OCI-LY1 (cell line): ENCODE results near the gene TLR4.

Source experiments
- H2AFZ ChIP-seq: fragments of 200-600 bp; sonication (generic), shearing (Covaris generic); 2 replicates; pipeline ENCODE4 v1.6.0; 2014; ENCODE audit warnings: antibody characterized with exemption, mild to moderate bottlenecking, low read length
- H3F3A ChIP-seq: fragments of 200-600 bp; sonication (generic), shearing (Covaris generic); 2 replicates; pipeline ENCODE4 v1.6.0; 2014; ENCODE audit warnings: mild to moderate bottlenecking, antibody characterized with exemption, low read length, moderate library complexity; ENCODE audit not compliant: insufficient read depth
- H3K27ac ChIP-seq: fragments of 200-600 bp; sonication (generic); 2 replicates; pipeline ENCODE4 v1.5.1; 2014; ENCODE audit warnings: low read length, mixed run types, mild to moderate bottlenecking, low read depth; ENCODE audit not compliant: poor library complexity, severe bottlenecking
- H3K27me3 ChIP-seq: fragments of 200-600 bp; sonication (generic); 2 replicates; pipeline ENCODE4 v1.6.0; 2014; ENCODE audit warnings: antibody characterized with exemption, mild to moderate bottlenecking, low read length, moderate library complexity; ENCODE audit not compliant: insufficient read depth
- H3K36me3 ChIP-seq: fragments of 200-600 bp; sonication (generic); 2 replicates; pipeline ENCODE4 v1.6.1; 2014; ENCODE audit warnings: mild to moderate bottlenecking, antibody characterized with exemption, low read length, moderate library complexity, mixed read lengths; ENCODE audit not compliant: insufficient read depth
- H3K4me1 ChIP-seq: fragments of 200-600 bp; sonication (generic); 2 replicates; pipeline ENCODE4 v1.5.1; 2014; ENCODE audit warnings: mild to moderate bottlenecking, low read length, moderate library complexity; ENCODE audit not compliant: insufficient read depth, severe bottlenecking
- H3K4me2 ChIP-seq: fragments of 200-600 bp; sonication (generic), shearing (Covaris generic); 2 replicates; pipeline ENCODE4 v1.6.1; 2014; ENCODE audit warnings: low read length
- H3K4me3 ChIP-seq: fragments of 200-600 bp; sonication (generic); 2 replicates; pipeline ENCODE4 v1.5.1; 2014; ENCODE audit warnings: low read length, low read depth, mild to moderate bottlenecking, mixed read lengths; ENCODE audit not compliant: poor library complexity, severe bottlenecking
- H3K79me2 ChIP-seq: fragments of 200-600 bp; shearing (Covaris generic); 2 replicates; pipeline ENCODE4 v1.6.1; 2016; ENCODE audit warnings: mixed run types, low read length, mixed read lengths; ENCODE audit not compliant: insufficient read depth
- H3K9ac ChIP-seq: fragments of 200-600 bp; sonication (generic), shearing (Covaris generic); 2 replicates; pipeline ENCODE4 v1.6.1; 2014; ENCODE audit warnings: mild to moderate bottlenecking, low read length, mixed read lengths
- H3K9me2 ChIP-seq: fragments of 200-600 bp; sonication (generic), shearing (Covaris generic); 2 replicates; pipeline ENCODE4 v1.6.1; 2014; ENCODE audit warnings: low read depth, mild to moderate bottlenecking, low read length, mixed read lengths
- H3K9me3 ChIP-seq: fragments of 200-600 bp; shearing (Covaris generic); 2 replicates; pipeline ENCODE4 v1.6.1; 2014; ENCODE audit warnings: low read length, mixed read lengths
- H4K20me1 ChIP-seq: fragments of 200-600 bp; sonication (generic), shearing (Covaris generic); 2 replicates; pipeline ENCODE4 v1.6.0; 2016; ENCODE audit warnings: mild to moderate bottlenecking, low read length; ENCODE audit not compliant: insufficient read depth
- CTCF ChIP-seq: fragments of 200-600 bp; sonication (generic), shearing (Covaris generic); IDR thresholded peaks from 2 replicates; pipeline ENCODE4 v1.5.1; 2017; ENCODE audit warnings: mild to moderate bottlenecking, antibody characterized with exemption, low read length, moderate library complexity, mixed read lengths
- EZH2 ChIP-seq: fragments of 200-600 bp; sonication (generic), shearing (Covaris generic); IDR thresholded peaks from 2 replicates; pipeline ENCODE4 v1.8.0; 2017; ENCODE audit warnings: borderline replicate concordance, mixed run types, mild to moderate bottlenecking, antibody characterized with exemption, low read length, moderate library complexity, mixed read lengths

TLR4 gene

GRCh38 chr9:117704024-117704575 lies at the start of gene TLR4:
TLR4 (plus strand) TSS chr9:117704403; CDS start chr9:117704473, 70 bp downstream.
- TF ChIP-seq EZH2 (no peak), CTCF (no peak)
- H3K9me2 ChIP-seq, result no peaks in the 10 kb centered on the region
- no peaks in the 10 kb centered on the region for H3K36me3 ChIP-seq
- H3K4me1 ChIP-seq, result peaks cover 23% of the 10 kb centered on the region
- no peaks in the 10 kb centered on the region for H3K79me2 ChIP-seq
- H3K9me3 ChIP-seq, result no peaks in the 10 kb centered on the region; the same call in 1 of the 2 replicates
- H3K4me3 ChIP-seq, result peak within 1 kb of the TSS; percentile 64
- H3K9ac ChIP-seq, result peak within 1 kb of the TSS; percentile 69
- H2AFZ ChIP-seq, result peak within 1 kb of the TSS; percentile 60
- H3F3A ChIP-seq, result no peaks in the 10 kb centered on the region
- no peaks in the 10 kb centered on the region for H3K27me3 ChIP-seq
- H3K4me2 ChIP-seq, result peak within 1 kb of the TSS; percentile 72
- H3K27ac ChIP-seq, result peak within 1 kb of the TSS; percentile 77
- no peaks in the 10 kb centered on the region for H4K20me1 ChIP-seq

GRCh38 chr9:117656002-117656401 lies 48.2 kb upstream of the TLR4 start:
- H3K4me3 ChIP-seq, result no peak overlapping the region
- no peaks in the 10 kb centered on the region for H3K79me2 ChIP-seq
- H2AFZ ChIP-seq, result no peak overlapping the region
- H3K36me3 ChIP-seq, result no peaks in the 10 kb centered on the region
- no peaks in the 10 kb centered on the region for H3K9me2 ChIP-seq
- no peak overlapping the region for H3K4me2 ChIP-seq
- no peaks in the 10 kb centered on the region for H4K20me1 ChIP-seq
- H3K27me3 ChIP-seq, result no peaks in the 10 kb centered on the region
- no peaks in the 10 kb centered on the region for H3K9me3 ChIP-seq
- no peaks in the 10 kb centered on the region for H3K4me1 ChIP-seq
- TF ChIP-seq CTCF (no peak), EZH2 (no peak)
- no peak overlapping the region for H3K27ac ChIP-seq
- no peaks in the 10 kb centered on the region for H3F3A ChIP-seq
- no peak overlapping the region for H3K9ac ChIP-seq

- H3K4me3 ChIP-seq, result no peak overlapping the region
- H2AFZ ChIP-seq, result no peak overlapping the region
- no peaks in the 10 kb centered on the region for H3K4me1 ChIP-seq
- no peaks in the 10 kb centered on the region for H3K36me3 ChIP-seq
- H3K9me3 ChIP-seq, result no peaks in the 10 kb centered on the region
- H3F3A ChIP-seq, result no peaks in the 10 kb centered on the region
- H3K4me2 ChIP-seq, result no peak overlapping the region
- no peaks in the 10 kb centered on the region for H3K79me2 ChIP-seq
- H3K27me3 ChIP-seq, result no peaks in the 10 kb centered on the region
- H3K9ac ChIP-seq, result no peak overlapping the region
- TF ChIP-seq EZH2, result no peak
- TF ChIP-seq CTCF, result no peak
- H4K20me1 ChIP-seq, result no peaks in the 10 kb centered on the region
- no peaks in the 10 kb centered on the region for H3K9me2 ChIP-seq
- H3K27ac ChIP-seq, result no peak overlapping the region
These were observed 41.6 kb upstream of the TLR4 start for GRCh38 chr9:117662651-117663050.
